Nephron (organoid): Measurements from ENCODE around the gene LRP5.
A peak's percentile ranks its signal among the peaks of the same experiment; 100 is the strongest.

Experiments used
- H3K27ac Mint-ChIP-seq, 3 experiments: 2 replicates each; pipeline ENCODE4 v1.8.0; 2020; ENCODE audit warnings: mixed read lengths in 3 of 3, mild to moderate bottlenecking in 2 of 3, moderate library complexity in 1 of 3
- H3K27me3 Mint-ChIP-seq: 2 replicates; pipeline ENCODE4 v1.8.0; 2021; ENCODE audit warnings: low read depth, mild to moderate bottlenecking, moderate library complexity, mixed read lengths
- H3K36me3 Mint-ChIP-seq: 2 replicates; pipeline ENCODE4 v1.8.0; 2020; ENCODE audit warnings: low read depth, mixed read lengths
- H3K4me1 Mint-ChIP-seq: 2 replicates; pipeline ENCODE4 v1.8.0; 2020; ENCODE audit warnings: mixed read lengths
- H3K4me3 Mint-ChIP-seq, 3 experiments: 2 replicates each; pipeline ENCODE4 v1.8.0; 2020; ENCODE audit warnings: mild to moderate bottlenecking in 3 of 3, mixed read lengths in 3 of 3, moderate library complexity in 2 of 3
- H3K9me3 Mint-ChIP-seq: 2 replicates; pipeline ENCODE4 v1.8.0; 2020; ENCODE audit warnings: mixed read lengths
- CTCF ChIP-seq, 3 experiments: fragments of 200-600 bp; sonication (generic); IDR thresholded peaks; one replicate each; pipeline ENCODE4 v1.5.0; 2021; ENCODE audit warnings: antibody characterized with exemption in 3 of 3; ENCODE audit not compliant: unreplicated experiment in 3 of 3

The LRP5 gene

GRCh38 chr11:68437927-68438657 is 125.7 kb downstream of the LRP5 start:
- no peak overlapping the region for H3K27ac Mint-ChIP-seq
- no peaks in the 10 kb centered on the region for H3K27me3 Mint-ChIP-seq
- no peak overlapping the region for H3K4me3 Mint-ChIP-seq
- peaks cover 41% of the 10 kb centered on the region for H3K36me3 Mint-ChIP-seq
- no peak for TF ChIP-seq CTCF (IDR thresholded peaks at IDR 0.05; ENCODE audit: unreplicated experiment in 3 of 3)
- H3K4me1 Mint-ChIP-seq, result peaks cover 31% of the 10 kb centered on the region
- no peaks in the 10 kb centered on the region for H3K9me3 Mint-ChIP-seq

GRCh38 chr11:68438658-68439259 is 126.4 kb downstream of the LRP5 start:
- H3K4me1 Mint-ChIP-seq, result peaks cover 28% of the 10 kb centered on the region
- no peak for TF ChIP-seq CTCF (IDR thresholded peaks at IDR 0.05; ENCODE audit: unreplicated experiment in 3 of 3)
- no peaks in the 10 kb centered on the region for H3K27me3 Mint-ChIP-seq
- H3K27ac Mint-ChIP-seq, result no peak overlapping the region
- H3K36me3 Mint-ChIP-seq, result peaks cover 38% of the 10 kb centered on the region
- no peak overlapping the region for H3K4me3 Mint-ChIP-seq
- H3K9me3 Mint-ChIP-seq, result no peaks in the 10 kb centered on the region

- Mint-ChIP-seq H3K4me3 (no peak overlapping the region), H3K4me1 (peaks cover 28% of the 10 kb centered on the region), H3K27me3 (no peaks in the 10 kb centered on the region), H3K27ac (peak overlapping the region; percentile 73 to 88 (median 80)), H3K9me3 (no peaks in the 10 kb centered on the region), H3K36me3 (peaks cover 37% of the 10 kb centered on the region)
- TF ChIP-seq CTCF (IDR thresholded peaks at IDR 0.05; ENCODE audit: unreplicated experiment in 3 of 3), result no peak
Observed at GRCh38 chr11:68439355-68440065, 127.1 kb downstream of the LRP5 start.

- peaks cover 28% of the 10 kb centered on the region for H3K4me1 Mint-ChIP-seq
- H3K9me3 Mint-ChIP-seq, result no peaks in the 10 kb centered on the region
- peaks cover 35% of the 10 kb centered on the region for H3K36me3 Mint-ChIP-seq
- peak overlapping the region; percentile 73 to 88 (median 80) for H3K27ac Mint-ChIP-seq
- H3K27me3 Mint-ChIP-seq, result no peaks in the 10 kb centered on the region
- no peak overlapping the region for H3K4me3 Mint-ChIP-seq
- no peak for TF ChIP-seq CTCF (IDR thresholded peaks at IDR 0.05; ENCODE audit: unreplicated experiment in 3 of 3)
Observed at GRCh38 chr11:68440224-68440623, 127.8 kb downstream of the LRP5 start.

- no peaks in the 10 kb centered on the region for H3K9me3 Mint-ChIP-seq
- H3K36me3 Mint-ChIP-seq, result peaks cover 34% of the 10 kb centered on the region
- no peaks in the 10 kb centered on the region for H3K27me3 Mint-ChIP-seq
- H3K4me1 Mint-ChIP-seq, result peaks cover 28% of the 10 kb centered on the region
- H3K27ac Mint-ChIP-seq, result peak overlapping the region; percentile 66 to 88 (median 88)
- TF ChIP-seq CTCF (IDR thresholded peaks at IDR 0.05; ENCODE audit: unreplicated experiment in 3 of 3), result no peak
- peak overlapping the region in 1 of 3 experiments; percentile 20 for H3K4me3 Mint-ChIP-seq
Observed at GRCh38 chr11:68441466-68442230, 129.3 kb downstream of the LRP5 start.
